Liver (tissue), 9 donors: ENCODE data around the gene GLI1. TPM values are rescaled to one million over a fixed set of nuclear protein-coding genes. Genes with fewer than 3 reads are reported as not detected.
"Not testable (repeated sequence)": the region's sequence is repeated elsewhere in the genome, so short reads cannot be mapped to it uniquely, and the experiment has no call there.

Source experiments
- DNase-seq: peaks from one replicate; pipeline ENCODE4 v3.0.0-alpha.2; 2017; ENCODE audit warnings: low spot score
- H3K27ac ChIP-seq, 2 donors: one replicate each; pipeline ENCODE4 v1.7.0; 2013; ENCODE audit warnings: inconsistent platforms in 2 of 2, low read length in 2 of 2, control low read depth in 1 of 2, low read depth in 1 of 2, mild to moderate bottlenecking in 1 of 2
- H3K27me3 ChIP-seq, 4 donors: one replicate each; pipeline versions ENCODE4 v1.6.1 to v1.7.0; 2013; ENCODE audit warnings: low read length in 3 of 4, inconsistent platforms in 1 of 4, mild to moderate bottlenecking in 1 of 4, moderate library complexity in 1 of 4; ENCODE audit not compliant: control insufficient read depth in 4 of 4, insufficient read depth in 4 of 4
- H3K36me3 ChIP-seq, 4 donors: one replicate each; pipeline versions ENCODE4 v1.6.1 to v1.7.0; 2013; ENCODE audit warnings: low read length in 3 of 4, mild to moderate bottlenecking in 3 of 4, low read depth in 1 of 4, moderate library complexity in 1 of 4; ENCODE audit not compliant: control insufficient read depth in 4 of 4, insufficient read depth in 3 of 4
- H3K4me1 ChIP-seq, 4 donors: one replicate each; pipeline versions ENCODE4 v1.6.1 to v1.7.0; 2013; ENCODE audit warnings: low read length in 3 of 4, mild to moderate bottlenecking in 3 of 4, moderate library complexity in 1 of 4; ENCODE audit not compliant: control insufficient read depth in 4 of 4, insufficient read depth in 4 of 4
- H3K4me3 ChIP-seq, 3 donors: one replicate each; pipeline versions ENCODE4 v1.6.1 to v1.7.0; 2013; ENCODE audit warnings: low read length in 3 of 3, control low read depth in 1 of 3, low read depth in 1 of 3, mild to moderate bottlenecking in 1 of 3
- H3K9ac ChIP-seq, 2 donors: one replicate each; pipeline ENCODE4 v1.7.0; 2013; ENCODE audit warnings: low read length in 2 of 2, mild to moderate bottlenecking in 2 of 2, moderate library complexity in 2 of 2, control low read depth in 1 of 2, low read depth in 1 of 2
- H3K9me3 ChIP-seq, 4 donors: one replicate each; pipeline versions ENCODE4 v1.6.1 to v1.7.0; 2013; ENCODE audit warnings: low read length in 3 of 4; ENCODE audit not compliant: control insufficient read depth in 4 of 4
- EGR1 ChIP-seq, 2 donors: IDR thresholded peaks; 2 replicates each; pipeline ENCODE4 v1.6.1; 2016 to 2018; ENCODE audit warnings: antibody characterized with exemption in 2 of 2, low read depth in 2 of 2
- FOXA1 ChIP-seq: IDR thresholded peaks from 2 replicates; pipeline ENCODE4 v1.6.1; 2016; ENCODE audit warnings: antibody characterized with exemption
- FOXA2 ChIP-seq: IDR thresholded peaks from 2 replicates; pipeline ENCODE4 v1.6.1; 2016; ENCODE audit warnings: antibody characterized with exemption
- GABPA ChIP-seq, 2 donors: IDR thresholded peaks in 1 of 2; conservative IDR thresholded peaks in 1 of 2; 2 replicates each; pipeline ENCODE4 v1.6.1; 2016; ENCODE audit warnings: antibody characterized with exemption in 2 of 2, mild to moderate bottlenecking in 1 of 2, moderate library complexity in 1 of 2
- HNF4A ChIP-seq, 2 donors: conservative IDR thresholded peaks; 2 replicates each; pipeline ENCODE4 v1.6.1; 2016; ENCODE audit warnings: antibody characterized with exemption in 2 of 2, mild to moderate bottlenecking in 2 of 2
- HNF4G ChIP-seq: IDR thresholded peaks from 2 replicates; pipeline ENCODE4 v1.6.1; 2016; ENCODE audit warnings: antibody characterized with exemption
- JUND ChIP-seq, 2 donors: IDR thresholded peaks; 2 replicates each; pipeline ENCODE4 v1.6.1; 2016; ENCODE audit warnings: antibody characterized with exemption in 2 of 2
- NR2F2 ChIP-seq: IDR thresholded peaks from 2 replicates; pipeline ENCODE4 v1.6.1; 2016; ENCODE audit warnings: antibody characterized with exemption
- RAD21 ChIP-seq, 2 donors: IDR thresholded peaks; 2 replicates each; pipeline ENCODE4 v1.6.1; 2016; ENCODE audit warnings: antibody characterized with exemption in 2 of 2, mild to moderate bottlenecking in 2 of 2
- RXRA ChIP-seq, 2 donors: IDR thresholded peaks; 2 replicates each; pipeline ENCODE4 v1.6.1; 2017 to 2018; ENCODE audit warnings: antibody characterized with exemption in 2 of 2, mild to moderate bottlenecking in 1 of 2
- SP1 ChIP-seq: IDR thresholded peaks from 2 replicates; pipeline ENCODE4 v1.6.1; 2018; ENCODE audit warnings: antibody characterized with exemption, mild to moderate bottlenecking
- TAF1 ChIP-seq: conservative IDR thresholded peaks from 2 replicates; pipeline ENCODE4 v1.6.1; 2016; ENCODE audit warnings: antibody characterized with exemption, mild to moderate bottlenecking
- YY1 ChIP-seq: IDR thresholded peaks from 2 replicates; pipeline ENCODE4 v1.6.1; 2016; ENCODE audit warnings: antibody characterized with exemption, mild to moderate bottlenecking
- WGBS: extraction: QIAGEN DNeasy Blood & Tissue Kit; methylation state at CpG from one replicate; pipeline ENCODE4 v1.1.7; 2013; 5-methylcytosine and 5-hydroxymethylcytosine counted together
- polyA plus RNA-seq, 2 donors: library from polyadenylated mRNA; stranded (reverse) in 1 of 2; unstranded in 1 of 2; fragments of 200-250 nt in 1 of 2; fragments of >200 nt in 1 of 2; fragmentation: Nextera tagmentation in 1 of 2; extraction: Ambion mirVana in 1 of 2; gene quantifications; one replicate each; pipeline versions ENCODE4 v1.2.1 to v1.2.3, GENCODE V29; 2013 to 2015
- total RNA-seq, 2 donors: library from RNA; depleted of rRNA; stranded (reverse); fragments of >200 nt; gene quantifications; one replicate each; pipeline ENCODE4 v1.2.3, GENCODE V29; 2014
- TF ChIP-seq, protein P1 (sequence below): IDR thresholded peaks from 2 replicates; pipeline ENCODE4 v1.6.1; 2016; ENCODE audit warnings: antibody characterized with exemption
- TF ChIP-seq, protein P2 (sequence below): IDR thresholded peaks from 2 replicates; pipeline ENCODE4 v1.6.1; 2016; ENCODE audit warnings: antibody characterized with exemption
- TF ChIP-seq, protein P3 (sequence below): fragments of 150-350 bp; IDR thresholded peaks from 2 replicates; pipeline ENCODE4 v1.5.1; 2017; ENCODE audit warnings: improper control_type of control experiment, low read depth, low read length; ENCODE audit not compliant: missing input control
- TF ChIP-seq, protein P4 (sequence below): IDR thresholded peaks from 2 replicates; pipeline ENCODE4 v1.6.1; 2016; ENCODE audit warnings: antibody characterized with exemption
- donor health status: healthy.
- donor health status: healthy.
- donor health status: healthy.
- donor health status: healthy.
- donor health status: healthy.

GLI1 gene
- total and polyA plus RNA-seq, 4 donors, result 0.09 to 0.44 (median 0.24) TPM

DNA sequence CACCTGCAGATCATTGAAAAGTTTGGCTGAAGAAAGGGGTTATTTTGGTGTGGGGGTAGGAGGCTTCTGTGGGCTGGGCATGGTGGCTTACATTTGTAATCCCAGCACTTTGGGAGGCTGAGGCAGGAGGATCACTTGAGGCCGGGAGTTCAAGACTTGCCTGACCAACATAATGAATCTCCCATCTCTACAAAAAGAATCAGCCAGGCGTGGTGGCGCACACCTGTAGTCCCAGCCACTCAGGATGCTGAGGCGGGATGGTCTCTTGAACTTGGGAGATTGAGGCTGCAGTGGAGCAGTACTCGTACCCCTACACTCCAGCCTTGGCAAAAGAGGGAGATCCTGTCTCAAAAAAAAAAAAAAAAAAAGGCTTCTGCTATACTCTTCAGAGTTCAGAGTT is 53.7 kb downstream of the GLI1 start:
- Histone ChIP-seq H3K36me3 (peaks cover 5 to 60% (median 49%) of the 10 kb centered on the region in 4 donors), H3K9ac (no peak overlapping the region), H3K4me3 (no peak overlapping the region), H3K27ac (no peak overlapping the region), H3K9me3 (no peaks in the 10 kb centered on the region), H3K27me3 (no peaks in the 10 kb centered on the region), H3K4me1 (peaks cover 1 to 9% (median 3%) of the 10 kb centered on the region in 4 donors)
- WGBS, result 97% methylated on average over 5 of the region's 5 CpGs
- DNase-seq, result no peak
- TF ChIP-seq JUND (IDR thresholded peaks at IDR 0.05), result no peak
- TF ChIP-seq, protein P1, sequence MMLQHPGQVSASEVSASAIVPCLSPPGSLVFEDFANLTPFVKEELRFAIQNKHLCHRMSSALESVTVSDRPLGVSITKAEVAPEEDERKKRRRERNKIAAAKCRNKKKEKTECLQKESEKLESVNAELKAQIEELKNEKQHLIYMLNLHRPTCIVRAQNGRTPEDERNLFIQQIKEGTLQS, result no peak
- TF ChIP-seq FOXA2, result no peak
- TF ChIP-seq, protein P2, sequence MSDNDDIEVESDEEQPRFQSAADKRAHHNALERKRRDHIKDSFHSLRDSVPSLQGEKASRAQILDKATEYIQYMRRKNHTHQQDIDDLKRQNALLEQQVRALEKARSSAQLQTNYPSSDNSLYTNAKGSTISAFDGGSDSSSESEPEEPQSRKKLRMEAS, result no peak
- no peak for TF ChIP-seq GABPA (IDR thresholded peaks at IDR 0.05 in 1 of 2, conservative IDR thresholded peaks at IDR 0.05 in 1 of 2)
- TF ChIP-seq SP1, result no peak
- no peak for TF ChIP-seq HNF4G
- no peak for TF ChIP-seq FOXA1
- TF ChIP-seq, protein P3, sequence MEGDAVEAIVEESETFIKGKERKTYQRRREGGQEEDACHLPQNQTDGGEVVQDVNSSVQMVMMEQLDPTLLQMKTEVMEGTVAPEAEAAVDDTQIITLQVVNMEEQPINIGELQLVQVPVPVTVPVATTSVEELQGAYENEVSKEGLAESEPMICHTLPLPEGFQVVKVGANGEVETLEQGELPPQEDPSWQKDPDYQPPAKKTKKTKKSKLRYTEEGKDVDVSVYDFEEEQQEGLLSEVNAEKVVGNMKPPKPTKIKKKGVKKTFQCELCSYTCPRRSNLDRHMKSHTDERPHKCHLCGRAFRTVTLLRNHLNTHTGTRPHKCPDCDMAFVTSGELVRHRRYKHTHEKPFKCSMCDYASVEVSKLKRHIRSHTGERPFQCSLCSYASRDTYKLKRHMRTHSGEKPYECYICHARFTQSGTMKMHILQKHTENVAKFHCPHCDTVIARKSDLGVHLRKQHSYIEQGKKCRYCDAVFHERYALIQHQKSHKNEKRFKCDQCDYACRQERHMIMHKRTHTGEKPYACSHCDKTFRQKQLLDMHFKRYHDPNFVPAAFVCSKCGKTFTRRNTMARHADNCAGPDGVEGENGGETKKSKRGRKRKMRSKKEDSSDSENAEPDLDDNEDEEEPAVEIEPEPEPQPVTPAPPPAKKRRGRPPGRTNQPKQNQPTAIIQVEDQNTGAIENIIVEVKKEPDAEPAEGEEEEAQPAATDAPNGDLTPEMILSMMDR, result no peak
- no peak for TF ChIP-seq RXRA (IDR thresholded peaks at IDR 0.05)
- no peak for TF ChIP-seq EGR1 (IDR thresholded peaks at IDR 0.05; ENCODE audit: low read depth in 2 of 2)
- TF ChIP-seq NR2F2, result no peak
- TF ChIP-seq RAD21 (IDR thresholded peaks at IDR 0.05), result no peak
- no peak for TF ChIP-seq HNF4A (conservative IDR thresholded peaks at IDR 0.05)
- TF ChIP-seq YY1, result no peak
- TF ChIP-seq, protein P4, sequence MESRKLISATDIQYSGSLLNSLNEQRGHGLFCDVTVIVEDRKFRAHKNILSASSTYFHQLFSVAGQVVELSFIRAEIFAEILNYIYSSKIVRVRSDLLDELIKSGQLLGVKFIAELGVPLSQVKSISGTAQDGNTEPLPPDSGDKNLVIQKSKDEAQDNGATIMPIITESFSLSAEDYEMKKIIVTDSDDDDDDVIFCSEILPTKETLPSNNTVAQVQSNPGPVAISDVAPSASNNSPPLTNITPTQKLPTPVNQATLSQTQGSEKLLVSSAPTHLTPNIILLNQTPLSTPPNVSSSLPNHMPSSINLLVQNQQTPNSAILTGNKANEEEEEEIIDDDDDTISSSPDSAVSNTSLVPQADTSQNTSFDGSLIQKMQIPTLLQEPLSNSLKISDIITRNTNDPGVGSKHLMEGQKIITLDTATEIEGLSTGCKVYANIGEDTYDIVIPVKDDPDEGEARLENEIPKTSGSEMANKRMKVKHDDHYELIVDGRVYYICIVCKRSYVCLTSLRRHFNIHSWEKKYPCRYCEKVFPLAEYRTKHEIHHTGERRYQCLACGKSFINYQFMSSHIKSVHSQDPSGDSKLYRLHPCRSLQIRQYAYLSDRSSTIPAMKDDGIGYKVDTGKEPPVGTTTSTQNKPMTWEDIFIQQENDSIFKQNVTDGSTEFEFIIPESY, result no peak
- TF ChIP-seq TAF1, result no peak

DNA sequence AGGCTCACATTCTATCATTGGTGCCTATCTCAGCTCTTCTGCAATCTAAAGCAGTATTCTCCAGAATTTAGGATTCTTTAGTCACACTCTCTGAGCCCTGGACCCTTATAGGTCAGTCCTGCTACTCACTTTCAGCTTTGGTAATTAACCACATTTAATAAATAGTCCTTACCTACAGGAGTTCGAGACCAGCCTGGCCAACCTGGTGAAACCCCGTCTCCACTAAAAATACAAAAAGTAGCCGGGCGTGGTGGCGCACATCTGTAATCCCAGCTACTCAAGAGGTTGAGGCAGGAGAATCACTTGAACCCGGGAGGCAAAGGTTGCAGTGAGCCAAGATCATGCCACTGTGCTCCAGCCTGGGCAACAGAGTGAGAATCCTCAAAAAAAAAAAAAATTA is 54.1 kb downstream of the GLI1 start:
- not testable (repeated sequence) for DNase-seq, H3K27me3 ChIP-seq, H3K4me3 ChIP-seq, H3K9me3 ChIP-seq, H3K9ac ChIP-seq, H3K27ac ChIP-seq
- peaks cover 5 to 60% (median 49%) of the 10 kb centered on the region in 4 donors for H3K36me3 ChIP-seq
- H3K4me1 ChIP-seq, result peaks cover 1 to 13% (median 7%) of the 10 kb centered on the region in 4 donors
- 95% methylated on average over 6 of the region's 6 CpGs for WGBS

DNA sequence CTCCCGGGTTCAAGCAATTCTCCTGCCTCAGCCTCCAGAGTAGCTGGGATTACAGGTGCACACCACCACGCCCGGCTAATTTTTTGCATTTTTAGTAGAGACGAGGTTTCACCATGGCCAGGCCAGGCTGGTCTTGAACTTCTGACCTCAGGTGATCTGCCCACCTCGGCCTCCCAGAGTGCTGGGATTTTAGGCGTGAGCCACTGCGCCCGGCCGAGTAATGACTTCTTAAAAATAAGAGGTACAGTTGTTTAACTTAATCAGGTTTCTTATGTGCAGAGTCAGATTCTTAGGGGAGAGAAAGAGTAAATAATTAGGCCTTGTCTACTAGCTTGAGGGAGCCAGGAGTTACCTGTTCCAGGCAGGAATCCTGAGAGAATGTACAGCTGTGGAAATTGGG is 54.7 kb downstream of the GLI1 start:
- DNase-seq, H3K9me3 ChIP-seq, H3K4me3 ChIP-seq, H3K27me3 ChIP-seq, H3K27ac ChIP-seq, H3K9ac ChIP-seq: not testable (repeated sequence)
- peaks cover 1 to 19% (median 11%) of the 10 kb centered on the region in 4 donors for H3K4me1 ChIP-seq
- WGBS, result 95% methylated on average over 9 of the region's 9 CpGs
- peaks cover 5 to 60% (median 49%) of the 10 kb centered on the region in 4 donors for H3K36me3 ChIP-seq
